Neural progenitor cell (in vitro differentiated cells): ENCODE results near the gene AXDND1.
"Not testable (repeated sequence)": the region's sequence is repeated elsewhere in the genome, so short reads cannot be mapped to it uniquely, and the experiment has no call there.

Source experiments
- EZH2 ChIP-seq: fragments of 200-600 bp; sonication (generic); IDR thresholded peaks from 2 replicates; pipeline ENCODE4 v1.6.1; 2017; ENCODE audit warnings: antibody characterized with exemption, mild to moderate bottlenecking, moderate library complexity
- TF ChIP-seq, protein P1 (sequence below): fragments of 200-600 bp; sonication (generic); IDR thresholded peaks from 2 replicates; pipeline ENCODE4 v1.5.1; 2017; ENCODE audit warnings: antibody characterized with exemption, mild to moderate bottlenecking

DNA sequence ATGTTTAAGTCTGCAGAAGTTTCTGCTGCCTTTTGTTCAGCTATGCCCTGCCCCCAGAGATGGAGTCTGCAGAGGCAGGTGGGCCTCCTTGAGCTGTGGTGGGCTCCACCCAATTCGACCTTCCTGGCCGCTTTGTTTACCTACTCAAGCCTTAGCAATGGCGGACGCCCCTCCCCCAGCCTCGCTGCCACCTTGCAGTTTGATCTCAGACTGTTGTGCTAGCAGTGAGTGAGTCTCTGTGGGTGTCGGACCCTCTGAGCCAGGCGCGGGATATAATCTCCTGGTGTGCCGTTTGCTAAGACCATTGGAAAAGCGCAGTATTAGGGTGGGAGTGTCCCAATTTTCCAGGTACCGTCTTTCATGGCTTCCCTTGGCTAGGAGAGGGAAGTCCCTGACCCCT, 99.9 kb downstream of the AXDND1 start:
- TF ChIP-seq, protein P1, sequence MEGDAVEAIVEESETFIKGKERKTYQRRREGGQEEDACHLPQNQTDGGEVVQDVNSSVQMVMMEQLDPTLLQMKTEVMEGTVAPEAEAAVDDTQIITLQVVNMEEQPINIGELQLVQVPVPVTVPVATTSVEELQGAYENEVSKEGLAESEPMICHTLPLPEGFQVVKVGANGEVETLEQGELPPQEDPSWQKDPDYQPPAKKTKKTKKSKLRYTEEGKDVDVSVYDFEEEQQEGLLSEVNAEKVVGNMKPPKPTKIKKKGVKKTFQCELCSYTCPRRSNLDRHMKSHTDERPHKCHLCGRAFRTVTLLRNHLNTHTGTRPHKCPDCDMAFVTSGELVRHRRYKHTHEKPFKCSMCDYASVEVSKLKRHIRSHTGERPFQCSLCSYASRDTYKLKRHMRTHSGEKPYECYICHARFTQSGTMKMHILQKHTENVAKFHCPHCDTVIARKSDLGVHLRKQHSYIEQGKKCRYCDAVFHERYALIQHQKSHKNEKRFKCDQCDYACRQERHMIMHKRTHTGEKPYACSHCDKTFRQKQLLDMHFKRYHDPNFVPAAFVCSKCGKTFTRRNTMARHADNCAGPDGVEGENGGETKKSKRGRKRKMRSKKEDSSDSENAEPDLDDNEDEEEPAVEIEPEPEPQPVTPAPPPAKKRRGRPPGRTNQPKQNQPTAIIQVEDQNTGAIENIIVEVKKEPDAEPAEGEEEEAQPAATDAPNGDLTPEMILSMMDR = not testable (repeated sequence)
- not testable (repeated sequence) for TF ChIP-seq EZH2
